Measurements from ENCODE around the gene ATP8B1. TPM values are rescaled to one million over a fixed set of nuclear protein-coding genes. Genes with fewer than 3 reads are reported as not detected.
A peak's percentile ranks its signal among the peaks of the same experiment; 100 is the strongest.

ATP8B1 gene
- total and polyA plus RNA-seq, 11 donors: 3.0 to 12.8 (median 6.2) TPM

- H3K4me1 ChIP-seq: peaks cover 0 to 15% (median 5%) of the 10 kb centered on the region in 12 donors
- no peak overlapping the region for H3K27ac ChIP-seq
- ATAC-seq: no peak
- intact Hi-C loops (cut with DNase I): loop anchor here in 2 of 10 donors (10.0 kb wide), 1 partner anchor 144 kb away; the partner anchor contains the start of gene ATP8B1 (in 2 of the 2)
- H3K9me3 ChIP-seq: peaks cover 0 to 5% (median 2%) of the 10 kb centered on the region in 12 donors
- no peaks in the 10 kb centered on the region for H3K27me3 ChIP-seq
- peaks cover 0 to 88% (median 30%) of the 10 kb centered on the region in 9 donors for H3K36me3 ChIP-seq
- WGBS, 4 donors: 85 to 92% (median 89%) methylated on average over 11 of the region's 11 CpGs
- no peak overlapping the region for H3K4me3 ChIP-seq
- TF ChIP-seq CTCF (IDR thresholded peaks at IDR 0.05): no peak
- DNase-seq: no peak
These were observed 142.2 kb downstream of the ATP8B1 start for GRCh38 chr18:57660961-57661360.

- Histone ChIP-seq H3K27me3 (no peaks in the 10 kb centered on the region), H3K27ac (no peak overlapping the region), H3K4me1 (peaks cover 0 to 4% (median 0%) of the 10 kb centered on the region in 12 donors), H3K4me3 (no peak overlapping the region), H3K9me3 (peaks cover 0 to 14% (median 9%) of the 10 kb centered on the region in 12 donors), H3K36me3 (peaks cover 0 to 95% (median 42%) of the 10 kb centered on the region in 9 donors)
- 84 to 93% (median 90%) methylated on average over 11 of the region's 11 CpGs for WGBS, 4 donors
- no peak for TF ChIP-seq CTCF (IDR thresholded peaks at IDR 0.05)
- intact Hi-C loops (cut with DNase I): loop anchor here in 3 of 10 donors (10.0 kb wide), 2 partner anchors 145 to 215 kb away; partner anchors contain the start of gene ATP8B1 (in 2 of the 3)
- DNase-seq (no peak), ATAC-seq (no peak)
These were observed 143.5 kb downstream of the ATP8B1 start for GRCh38 chr18:57659460-57660102.

- ATAC-seq: peak in 1 of 4 donors; percentile 56
- H3K27ac ChIP-seq: peak overlapping the region in 1 of 12 donors; percentile 9
These were observed 145.6 kb downstream of the ATP8B1 start for GRCh38 chr18:57657542-57657941.

More at GRCh38 chr18:57657542-57657941, 145.6 kb downstream of the ATP8B1 start:
- DNase-seq: no peak
- H3K4me3 ChIP-seq: no peak overlapping the region
- peaks cover 0 to 4% (median 0%) of the 10 kb centered on the region in 12 donors for H3K4me1 ChIP-seq
- intact Hi-C loops (cut with DNase I): loop anchor here in 1 of 10 donors (10.0 kb wide), 1 partner anchor 217 kb away; no protein-coding TSS in a partner anchor
- H3K9me3 ChIP-seq: peaks cover 0 to 14% (median 9%) of the 10 kb centered on the region in 12 donors
- WGBS, 4 donors: 59 to 70% (median 69%) methylated on average over 2 of the region's 2 CpGs
- TF ChIP-seq POLR2A (IDR thresholded peaks at IDR 0.05) (no peak), CTCF (IDR thresholded peaks at IDR 0.05) (no peak)
- no peaks in the 10 kb centered on the region for H3K27me3 ChIP-seq
- H3K36me3 ChIP-seq: peaks cover 0 to 96% (median 50%) of the 10 kb centered on the region in 9 donors
